Type B pancreatic cell (in vitro differentiated cells): Measurements from ENCODE around the gene ALLC. TPM values are rescaled to one million over a fixed set of nuclear protein-coding genes. Genes with fewer than 3 reads are reported as not detected.

Source experiments
- DNase-seq: peaks from one replicate; pipeline ENCODE4 v3.0.0; 2021; ENCODE audit warnings: mixed read lengths; ENCODE audit not compliant: unreplicated experiment; ENCODE audit errors: extremely low spot score
- H3K27ac Mint-ChIP-seq: 2 replicates; pipeline ENCODE4 v1.8.0; 2021; ENCODE audit warnings: mild to moderate bottlenecking, mixed read lengths
- H3K27me3 Mint-ChIP-seq: 2 replicates; pipeline ENCODE4 v1.8.0; 2021; ENCODE audit warnings: mixed read lengths
- H3K36me3 Mint-ChIP-seq: 2 replicates; pipeline ENCODE4 v1.8.0; 2021; ENCODE audit warnings: mixed read lengths
- H3K4me1 Mint-ChIP-seq: one replicate; pipeline ENCODE4 v1.8.0; 2021; ENCODE audit warnings: mixed read lengths; ENCODE audit not compliant: unreplicated experiment
- H3K4me3 Mint-ChIP-seq: 2 replicates; pipeline ENCODE4 v1.8.0; 2021; ENCODE audit warnings: mild to moderate bottlenecking, mixed read lengths
- H3K9me3 Mint-ChIP-seq: 2 replicates; pipeline ENCODE4 v1.8.0; 2021; ENCODE audit warnings: mixed read lengths
- total RNA-seq: library from RNA; stranded (reverse); gene quantifications from 2 replicates; pipeline ENCODE4 v1.2.1, GENCODE V29; 2021; ENCODE audit warnings: low replicate concordance
- TF ChIP-seq, protein P1 (sequence below): fragments of 200-600 bp; sonication (generic); conservative IDR thresholded peaks from 2 replicates; pipeline ENCODE4 v1.5.0; 2021; ENCODE audit warnings: antibody characterized with exemption, mild to moderate bottlenecking

ALLC gene
- total RNA-seq, 1 donor from 2014 or later = not detected

DNA sequence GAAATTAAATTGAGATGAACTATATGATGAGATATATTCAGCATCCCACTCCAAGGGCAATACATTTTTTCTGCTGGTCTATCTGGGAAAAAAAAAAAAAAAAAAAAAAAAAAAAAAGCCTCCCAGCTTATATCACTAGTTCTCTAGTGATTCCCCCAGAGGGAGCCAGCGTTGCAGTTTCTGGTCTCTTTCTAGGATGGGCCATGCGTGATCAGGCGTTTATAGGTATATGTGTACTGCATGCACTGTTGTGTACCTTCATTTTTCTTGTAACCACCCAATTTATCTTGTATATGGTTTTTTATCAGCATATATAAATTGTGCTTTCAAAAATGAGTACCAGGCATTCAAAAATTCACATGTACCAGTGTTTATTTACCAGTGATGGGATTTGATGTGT, 80.5 kb downstream of the ALLC start:
- no peaks in the 10 kb centered on the region for H3K36me3 Mint-ChIP-seq
- TF ChIP-seq, protein P1, sequence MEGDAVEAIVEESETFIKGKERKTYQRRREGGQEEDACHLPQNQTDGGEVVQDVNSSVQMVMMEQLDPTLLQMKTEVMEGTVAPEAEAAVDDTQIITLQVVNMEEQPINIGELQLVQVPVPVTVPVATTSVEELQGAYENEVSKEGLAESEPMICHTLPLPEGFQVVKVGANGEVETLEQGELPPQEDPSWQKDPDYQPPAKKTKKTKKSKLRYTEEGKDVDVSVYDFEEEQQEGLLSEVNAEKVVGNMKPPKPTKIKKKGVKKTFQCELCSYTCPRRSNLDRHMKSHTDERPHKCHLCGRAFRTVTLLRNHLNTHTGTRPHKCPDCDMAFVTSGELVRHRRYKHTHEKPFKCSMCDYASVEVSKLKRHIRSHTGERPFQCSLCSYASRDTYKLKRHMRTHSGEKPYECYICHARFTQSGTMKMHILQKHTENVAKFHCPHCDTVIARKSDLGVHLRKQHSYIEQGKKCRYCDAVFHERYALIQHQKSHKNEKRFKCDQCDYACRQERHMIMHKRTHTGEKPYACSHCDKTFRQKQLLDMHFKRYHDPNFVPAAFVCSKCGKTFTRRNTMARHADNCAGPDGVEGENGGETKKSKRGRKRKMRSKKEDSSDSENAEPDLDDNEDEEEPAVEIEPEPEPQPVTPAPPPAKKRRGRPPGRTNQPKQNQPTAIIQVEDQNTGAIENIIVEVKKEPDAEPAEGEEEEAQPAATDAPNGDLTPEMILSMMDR = peak; percentile 64
- no peak overlapping the region for H3K27ac Mint-ChIP-seq
- no peaks in the 10 kb centered on the region for H3K4me1 Mint-ChIP-seq
- peaks cover 22% of the 10 kb centered on the region for H3K27me3 Mint-ChIP-seq
- H3K4me3 Mint-ChIP-seq = no peak overlapping the region
- DNase-seq = no peak
- H3K9me3 Mint-ChIP-seq = no peaks in the 10 kb centered on the region

DNA sequence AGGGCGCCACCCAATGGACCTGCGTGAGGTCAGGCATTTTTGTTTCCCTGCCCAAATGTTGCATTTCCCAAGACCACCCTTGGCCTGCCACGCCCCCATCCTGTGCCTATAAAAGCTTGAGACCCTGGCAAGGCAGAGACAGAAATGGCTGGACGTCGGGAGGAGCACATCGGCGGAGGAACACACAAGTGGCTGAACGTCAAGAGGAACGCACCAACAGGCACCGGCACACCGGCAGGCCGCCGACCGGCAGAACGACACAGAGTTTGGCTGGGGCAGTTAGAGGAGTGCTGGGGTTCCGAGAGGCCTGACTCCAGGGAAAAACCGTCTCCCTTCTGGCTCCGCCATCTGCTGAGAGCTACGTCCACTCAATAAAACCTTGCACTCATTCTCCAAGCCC, 81.3 kb downstream of the ALLC start:
- TF ChIP-seq, protein P1 = no peak
- Mint-ChIP-seq H3K27ac (no peak overlapping the region), H3K27me3 (peaks cover 18% of the 10 kb centered on the region), H3K9me3 (no peaks in the 10 kb centered on the region), H3K4me3 (no peak overlapping the region), H3K4me1 (no peaks in the 10 kb centered on the region), H3K36me3 (no peaks in the 10 kb centered on the region)
- DNase-seq = no peak

DNA sequence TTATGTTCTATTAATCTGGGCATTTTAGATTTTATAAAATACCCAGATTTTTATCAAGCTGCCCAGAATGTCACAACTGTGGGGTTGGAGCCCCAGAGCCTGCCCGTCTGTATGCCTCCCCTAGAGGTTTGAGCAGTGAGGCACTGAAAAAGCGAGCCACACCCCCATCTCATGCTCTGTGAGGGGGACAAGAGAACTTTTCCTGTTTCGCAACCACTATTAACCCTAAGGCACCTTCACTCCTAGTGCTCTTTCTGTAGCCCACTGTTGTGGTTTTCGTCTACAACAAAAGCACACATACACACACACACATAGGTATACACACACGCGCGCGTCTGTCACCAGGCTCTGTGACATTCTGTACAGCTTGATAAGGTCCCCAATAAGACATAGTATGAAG, 83.4 kb downstream of the ALLC start:
- no peaks in the 10 kb centered on the region for H3K4me1 Mint-ChIP-seq
- no peaks in the 10 kb centered on the region for H3K36me3 Mint-ChIP-seq
- TF ChIP-seq, protein P1 = no peak

DNA sequence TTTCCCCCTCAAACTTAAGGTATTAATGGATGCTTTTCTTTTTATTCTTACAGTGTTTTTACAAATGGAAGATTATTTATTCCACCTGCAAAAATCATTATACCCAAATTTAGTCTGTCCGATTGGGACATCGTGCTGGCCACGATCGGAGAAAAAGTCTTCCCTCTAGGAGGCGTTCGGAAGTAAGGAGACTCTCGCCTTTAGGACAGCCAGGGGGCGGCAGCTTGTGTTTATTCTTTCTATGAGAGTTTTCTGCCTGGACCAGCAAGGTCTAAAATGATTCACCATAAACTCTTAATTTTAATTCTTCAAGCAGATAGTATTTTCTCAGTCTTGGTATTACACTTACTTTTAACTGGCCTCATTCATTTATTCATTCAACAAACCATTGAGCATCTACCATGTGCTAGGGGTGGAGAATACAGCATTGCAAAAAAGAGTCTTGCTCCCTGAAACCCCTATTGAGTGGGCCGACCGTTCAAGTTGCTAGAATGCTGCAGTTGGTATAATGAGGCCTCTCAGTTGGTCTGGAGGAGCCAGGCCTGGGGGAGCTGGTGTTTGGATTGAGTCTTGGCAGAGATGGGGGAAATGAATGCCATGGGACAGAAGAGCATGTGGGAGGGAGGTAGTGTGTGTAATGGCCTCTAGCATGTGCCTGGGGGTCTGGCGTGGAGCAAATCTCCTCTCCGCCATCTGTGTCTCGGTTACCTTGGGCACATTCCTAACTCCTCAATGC, 84.0 kb downstream of the ALLC start:
- TF ChIP-seq, protein P1 = no peak
- H3K9me3 Mint-ChIP-seq = peaks cover 5% of the 10 kb centered on the region
- no peaks in the 10 kb centered on the region for H3K4me1 Mint-ChIP-seq
- DNase-seq = no peak
- H3K4me3 Mint-ChIP-seq = no peak overlapping the region
- no peak overlapping the region for H3K27ac Mint-ChIP-seq
- H3K36me3 Mint-ChIP-seq = no peaks in the 10 kb centered on the region
- H3K27me3 Mint-ChIP-seq = peaks cover 4% of the 10 kb centered on the region

More for the DNA sequence above, 83.4 kb downstream of the ALLC start:
- Mint-ChIP-seq H3K27ac (no peak overlapping the region), H3K27me3 (peaks cover 1% of the 10 kb centered on the region), H3K9me3 (peaks cover under 1% of the 10 kb centered on the region), H3K4me3 (no peak overlapping the region)
- no peak for DNase-seq

DNA sequence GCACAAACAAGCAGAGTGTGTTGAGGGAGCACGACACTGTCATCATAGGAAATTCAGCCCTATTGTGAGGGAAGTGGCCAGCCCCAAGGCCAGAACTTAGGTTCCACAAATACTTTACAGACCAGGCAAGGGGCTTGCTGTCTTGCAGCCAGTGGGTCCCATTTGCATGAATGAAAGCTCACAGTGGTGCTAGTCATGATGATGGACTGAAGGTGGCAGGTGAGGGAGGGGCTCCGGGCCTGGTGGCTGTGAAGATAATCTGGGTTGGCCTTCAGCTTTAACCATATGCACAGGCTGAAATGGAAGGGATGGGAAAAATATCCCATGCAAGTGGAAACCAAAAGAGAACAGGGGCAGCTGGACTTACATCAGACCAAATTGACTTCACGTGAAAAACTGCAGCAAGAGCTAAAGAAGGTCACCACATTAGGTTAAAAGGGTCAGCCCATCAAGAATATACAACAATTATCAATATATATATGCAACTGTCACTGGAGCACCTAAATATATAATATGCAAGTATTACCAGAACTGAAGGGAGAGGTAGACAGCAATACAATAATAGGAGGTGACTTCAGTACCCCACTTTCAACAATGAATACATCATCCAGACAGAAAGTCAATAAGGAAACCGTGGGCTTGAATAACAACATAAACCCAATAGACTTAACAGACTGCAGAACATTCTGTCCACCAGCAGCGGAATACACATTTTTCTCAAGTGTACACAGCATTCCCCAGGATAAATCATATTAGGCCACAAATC, 84.9 kb downstream of the ALLC start:
- H3K36me3 Mint-ChIP-seq = no peaks in the 10 kb centered on the region
- H3K9me3 Mint-ChIP-seq = peaks cover 5% of the 10 kb centered on the region
- DNase-seq = no peak

More for the DNA sequence above, 84.9 kb downstream of the ALLC start:
- H3K4me1 Mint-ChIP-seq = no peaks in the 10 kb centered on the region
- no peak overlapping the region for H3K4me3 Mint-ChIP-seq
- peaks cover 8% of the 10 kb centered on the region for H3K27me3 Mint-ChIP-seq
- TF ChIP-seq, protein P1 = no peak
- no peak overlapping the region for H3K27ac Mint-ChIP-seq
